ENCODE data around the gene COIL. TPM values are rescaled to one million over a fixed set of nuclear protein-coding genes. Genes with fewer than 3 reads are reported as not detected.

Gene COIL
- total and polyA plus RNA-seq, 2 of the 13 experiments (the other 11 are each of a cell fraction or from before 2014, with no cell fraction given): 8.1 to 29.4 TPM

DNA sequence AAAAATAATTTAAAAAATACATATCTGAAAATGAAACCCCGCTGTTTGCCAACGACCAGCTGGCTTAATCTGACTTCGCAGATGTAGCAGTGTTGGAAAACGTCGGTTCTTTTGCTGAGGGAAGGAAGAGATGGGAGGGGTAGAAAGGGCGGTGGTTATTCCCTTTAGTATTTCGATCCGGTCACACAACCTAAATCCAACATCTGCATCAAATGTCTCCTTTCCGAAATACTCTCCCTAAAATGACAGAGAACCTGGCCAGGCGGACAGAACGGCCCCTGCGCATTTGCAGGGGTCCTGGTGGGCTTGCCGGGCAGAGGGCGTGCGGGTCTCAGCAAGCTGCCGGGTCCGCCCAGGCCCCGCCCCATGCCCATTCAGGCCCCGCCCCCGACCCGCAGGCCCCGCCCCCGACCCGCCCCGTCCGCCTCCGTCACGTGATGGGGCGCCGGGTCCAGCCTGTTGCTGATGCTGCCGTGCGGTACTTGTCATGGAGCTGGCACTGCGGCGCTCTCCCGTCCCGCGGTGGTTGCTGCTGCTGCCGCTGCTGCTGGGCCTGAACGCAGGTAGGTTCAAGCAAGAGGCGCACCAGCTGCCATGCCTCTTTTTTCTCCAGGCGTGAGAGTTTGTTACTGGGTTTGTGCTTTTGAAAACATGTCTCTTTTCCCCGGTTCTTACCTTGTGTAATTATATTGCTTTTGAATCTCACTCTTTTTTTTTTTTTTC lies 17.0 kb upstream of the COIL start, which contains the start of gene SCPEP1 (continued):
- TF ChIP-seq, protein P1, sequence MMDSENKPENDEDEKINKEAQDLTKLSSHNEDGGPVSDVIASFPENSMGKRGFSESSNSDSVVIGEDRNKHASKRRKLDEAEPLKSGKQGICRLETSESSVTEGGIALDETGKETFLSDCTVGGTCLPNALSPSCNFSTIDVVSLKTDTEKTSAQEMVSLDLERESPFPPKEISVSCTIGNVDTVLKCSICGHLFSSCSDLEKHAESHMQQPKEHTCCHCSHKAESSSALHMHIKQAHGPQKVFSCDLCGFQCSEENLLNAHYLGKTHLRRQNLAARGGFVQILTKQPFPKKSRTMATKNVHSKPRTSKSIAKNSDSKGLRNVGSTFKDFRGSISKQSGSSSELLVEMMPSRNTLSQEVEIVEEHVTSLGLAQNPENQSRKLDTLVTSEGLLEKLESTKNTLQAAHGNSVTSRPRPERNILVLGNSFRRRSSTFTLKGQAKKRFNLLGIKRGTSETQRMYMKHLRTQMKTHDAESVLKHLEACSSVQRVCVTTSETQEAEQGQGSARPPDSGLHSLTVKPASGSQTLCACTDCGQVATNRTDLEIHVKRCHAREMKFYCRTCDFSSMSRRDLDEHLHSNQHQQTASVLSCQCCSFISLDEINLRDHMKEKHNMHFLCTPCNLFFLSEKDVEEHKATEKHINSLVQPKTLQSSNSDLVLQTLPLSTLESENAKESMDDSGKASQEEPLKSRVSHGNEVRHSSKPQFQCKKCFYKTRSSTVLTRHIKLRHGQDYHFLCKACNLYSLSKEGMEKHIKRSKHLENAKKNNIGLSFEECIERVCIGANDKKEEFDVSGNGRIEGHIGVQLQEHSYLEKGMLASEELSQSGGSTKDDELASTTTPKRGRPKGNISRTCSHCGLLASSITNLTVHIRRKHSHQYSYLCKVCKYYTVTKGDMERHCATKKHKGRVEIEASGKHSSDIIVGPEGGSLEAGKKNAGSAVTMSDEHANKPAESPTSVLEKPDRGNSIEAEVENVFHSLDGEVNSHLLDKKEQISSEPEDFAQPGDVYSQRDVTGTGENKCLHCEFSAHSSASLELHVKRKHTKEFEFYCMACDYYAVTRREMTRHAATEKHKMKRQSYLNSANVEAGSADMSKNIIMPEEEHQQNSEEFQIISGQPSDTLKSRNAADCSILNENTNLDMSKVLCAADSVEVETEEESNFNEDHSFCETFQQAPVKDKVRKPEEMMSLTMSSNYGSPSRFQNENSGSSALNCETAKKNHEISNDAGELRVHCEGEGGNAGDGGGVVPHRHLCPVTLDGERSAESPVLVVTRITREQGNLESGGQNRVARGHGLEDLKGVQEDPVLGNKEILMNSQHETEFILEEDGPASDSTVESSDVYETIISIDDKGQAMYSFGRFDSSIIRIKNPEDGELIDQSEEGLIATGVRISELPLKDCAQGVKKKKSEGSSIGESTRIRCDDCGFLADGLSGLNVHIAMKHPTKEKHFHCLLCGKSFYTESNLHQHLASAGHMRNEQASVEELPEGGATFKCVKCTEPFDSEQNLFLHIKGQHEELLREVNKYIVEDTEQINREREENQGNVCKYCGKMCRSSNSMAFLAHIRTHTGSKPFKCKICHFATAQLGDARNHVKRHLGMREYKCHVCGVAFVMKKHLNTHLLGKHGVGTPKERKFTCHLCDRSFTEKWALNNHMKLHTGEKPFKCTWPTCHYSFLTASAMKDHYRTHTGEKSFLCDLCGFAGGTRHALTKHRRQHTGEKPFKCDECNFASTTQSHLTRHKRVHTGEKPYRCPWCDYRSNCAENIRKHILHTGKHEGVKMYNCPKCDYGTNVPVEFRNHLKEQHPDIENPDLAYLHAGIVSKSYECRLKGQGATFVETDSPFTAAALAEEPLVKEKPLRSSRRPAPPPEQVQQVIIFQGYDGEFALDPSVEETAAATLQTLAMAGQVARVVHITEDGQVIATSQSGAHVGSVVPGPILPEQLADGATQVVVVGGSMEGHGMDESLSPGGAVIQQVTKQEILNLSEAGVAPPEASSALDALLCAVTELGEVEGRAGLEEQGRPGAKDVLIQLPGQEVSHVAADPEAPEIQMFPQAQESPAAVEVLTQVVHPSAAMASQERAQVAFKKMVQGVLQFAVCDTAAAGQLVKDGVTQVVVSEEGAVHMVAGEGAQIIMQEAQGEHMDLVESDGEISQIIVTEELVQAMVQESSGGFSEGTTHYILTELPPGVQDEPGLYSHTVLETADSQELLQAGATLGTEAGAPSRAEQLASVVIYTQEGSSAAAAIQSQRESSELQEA (CRISPR knock-in tag; IDR thresholded peaks at IDR 0.05; ENCODE audit: not compliant biosample characterization): no peak
- TF ChIP-seq ZNF577 (CRISPR knock-in tag; IDR thresholded peaks at IDR 0.05; ENCODE audit: borderline replicate concordance, low read depth) (no peak), ZSCAN25 (CRISPR knock-in tag; IDR thresholded peaks at IDR 0.05) (0 out of 2 replicates have a peak, but pooled peaks have one; percentile 0), SP4 (CRISPR knock-in tag; IDR thresholded peaks at IDR 0.05) (peak; percentile 46; the same call in 1 of the 2 replicates), HIVEP1 (CRISPR knock-in tag; IDR thresholded peaks at IDR 0.05) (no peak), SCMH1 (CRISPR knock-in tag; IDR thresholded peaks at IDR 0.05; ENCODE audit: borderline replicate concordance) (no peak), TSC22D2 (CRISPR knock-in tag; IDR thresholded peaks at IDR 0.05; ENCODE audit: borderline replicate concordance) (no peak), U2AF1 (optimal IDR thresholded peaks at IDR 0.05; ENCODE audit: low read depth, low read length) (no peak), ZMAT3 (CRISPR knock-in tag; conservative IDR thresholded peaks at IDR 0.05) (no peak), ZNF121 (CRISPR knock-in tag; IDR thresholded peaks at IDR 0.05) (no peak)
- TF ChIP-seq, protein P2, sequence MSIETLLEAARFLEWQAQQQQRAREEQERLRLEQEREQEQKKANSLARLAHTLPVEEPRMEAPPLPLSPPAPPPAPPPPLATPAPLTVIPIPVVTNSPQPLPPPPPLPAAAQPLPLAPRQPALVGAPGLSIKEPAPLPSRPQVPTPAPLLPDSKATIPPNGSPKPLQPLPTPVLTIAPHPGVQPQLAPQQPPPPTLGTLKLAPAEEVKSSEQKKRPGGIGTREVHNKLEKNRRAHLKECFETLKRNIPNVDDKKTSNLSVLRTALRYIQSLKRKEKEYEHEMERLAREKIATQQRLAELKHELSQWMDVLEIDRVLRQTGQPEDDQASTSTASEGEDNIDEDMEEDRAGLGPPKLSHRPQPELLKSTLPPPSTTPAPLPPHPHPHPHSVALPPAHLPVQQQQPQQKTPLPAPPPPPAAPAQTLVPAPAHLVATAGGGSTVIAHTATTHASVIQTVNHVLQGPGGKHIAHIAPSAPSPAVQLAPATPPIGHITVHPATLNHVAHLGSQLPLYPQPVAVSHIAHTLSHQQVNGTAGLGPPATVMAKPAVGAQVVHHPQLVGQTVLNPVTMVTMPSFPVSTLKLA (IDR thresholded peaks at IDR 0.05): no peak
- TF ChIP-seq, protein P3, sequence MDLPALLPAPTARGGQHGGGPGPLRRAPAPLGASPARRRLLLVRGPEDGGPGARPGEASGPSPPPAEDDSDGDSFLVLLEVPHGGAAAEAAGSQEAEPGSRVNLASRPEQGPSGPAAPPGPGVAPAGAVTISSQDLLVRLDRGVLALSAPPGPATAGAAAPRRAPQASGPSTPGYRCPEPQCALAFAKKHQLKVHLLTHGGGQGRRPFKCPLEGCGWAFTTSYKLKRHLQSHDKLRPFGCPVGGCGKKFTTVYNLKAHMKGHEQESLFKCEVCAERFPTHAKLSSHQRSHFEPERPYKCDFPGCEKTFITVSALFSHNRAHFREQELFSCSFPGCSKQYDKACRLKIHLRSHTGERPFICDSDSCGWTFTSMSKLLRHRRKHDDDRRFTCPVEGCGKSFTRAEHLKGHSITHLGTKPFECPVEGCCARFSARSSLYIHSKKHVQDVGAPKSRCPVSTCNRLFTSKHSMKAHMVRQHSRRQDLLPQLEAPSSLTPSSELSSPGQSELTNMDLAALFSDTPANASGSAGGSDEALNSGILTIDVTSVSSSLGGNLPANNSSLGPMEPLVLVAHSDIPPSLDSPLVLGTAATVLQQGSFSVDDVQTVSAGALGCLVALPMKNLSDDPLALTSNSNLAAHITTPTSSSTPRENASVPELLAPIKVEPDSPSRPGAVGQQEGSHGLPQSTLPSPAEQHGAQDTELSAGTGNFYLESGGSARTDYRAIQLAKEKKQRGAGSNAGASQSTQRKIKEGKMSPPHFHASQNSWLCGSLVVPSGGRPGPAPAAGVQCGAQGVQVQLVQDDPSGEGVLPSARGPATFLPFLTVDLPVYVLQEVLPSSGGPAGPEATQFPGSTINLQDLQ (CRISPR knock-in tag; IDR thresholded peaks at IDR 0.05): no peak
- TF ChIP-seq, protein P4, sequence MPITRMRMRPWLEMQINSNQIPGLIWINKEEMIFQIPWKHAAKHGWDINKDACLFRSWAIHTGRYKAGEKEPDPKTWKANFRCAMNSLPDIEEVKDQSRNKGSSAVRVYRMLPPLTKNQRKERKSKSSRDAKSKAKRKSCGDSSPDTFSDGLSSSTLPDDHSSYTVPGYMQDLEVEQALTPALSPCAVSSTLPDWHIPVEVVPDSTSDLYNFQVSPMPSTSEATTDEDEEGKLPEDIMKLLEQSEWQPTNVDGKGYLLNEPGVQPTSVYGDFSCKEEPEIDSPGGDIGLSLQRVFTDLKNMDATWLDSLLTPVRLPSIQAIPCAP (CRISPR knock-in tag; IDR thresholded peaks at IDR 0.05; ENCODE audit: low read depth): no peak
